Fibroblast of mammary gland (primary cell): ENCODE data around the gene ANKRD44.

Source experiments
- DNase-seq: peaks from one replicate; pipeline ENCODE4 v3.0.0-alpha.2; 2010; ENCODE audit warnings: low read depth
- H3K4me3 ChIP-seq: 2 replicates; pipeline ENCODE4 v1.5.1; 2011; ENCODE audit warnings: low read depth, mild to moderate bottlenecking, low read length, moderate library complexity; ENCODE audit not compliant: control insufficient read depth
- CTCF ChIP-seq: conservative IDR thresholded peaks from 2 replicates; pipeline ENCODE4 v1.5.1; 2011; ENCODE audit warnings: low read depth, low read length, inconsistent platforms; ENCODE audit not compliant: control insufficient read depth, insufficient read depth

ANKRD44 gene

DNA sequence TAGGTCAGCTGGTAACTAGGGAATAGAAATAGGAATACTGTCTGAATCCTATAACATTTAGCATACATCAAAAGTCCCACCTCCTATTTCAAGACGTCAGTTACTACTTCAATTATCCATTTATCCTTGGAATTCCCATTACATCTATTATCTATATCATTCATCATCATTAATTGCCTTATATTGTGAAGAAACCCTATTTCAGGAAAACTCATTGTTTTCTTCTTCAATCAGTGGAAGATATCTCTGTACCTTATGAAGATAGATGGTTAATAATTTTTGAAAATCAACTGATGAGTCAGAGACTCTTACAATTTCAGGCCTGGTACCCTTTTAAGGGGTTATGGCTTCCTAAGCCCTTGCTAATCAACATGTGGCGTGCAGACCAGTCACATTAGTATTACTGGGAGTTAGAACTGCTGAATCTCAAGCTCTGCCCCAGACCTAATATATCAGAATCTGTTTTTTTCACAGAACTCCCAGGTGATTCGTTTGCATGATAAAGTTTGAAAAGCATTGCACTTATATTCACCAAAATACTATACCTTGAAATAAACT is 314.7 kb downstream of the ANKRD44 start:
- DNase-seq, result no peak
- H3K4me3 ChIP-seq, result no peak overlapping the region
- no peak for TF ChIP-seq CTCF

GRCh38 chr2:196994764-196995163 is 315.8 kb downstream of the ANKRD44 start:
- TF ChIP-seq CTCF, result no peak
- no peak overlapping the region for H3K4me3 ChIP-seq
- DNase-seq, result no peak

DNA sequence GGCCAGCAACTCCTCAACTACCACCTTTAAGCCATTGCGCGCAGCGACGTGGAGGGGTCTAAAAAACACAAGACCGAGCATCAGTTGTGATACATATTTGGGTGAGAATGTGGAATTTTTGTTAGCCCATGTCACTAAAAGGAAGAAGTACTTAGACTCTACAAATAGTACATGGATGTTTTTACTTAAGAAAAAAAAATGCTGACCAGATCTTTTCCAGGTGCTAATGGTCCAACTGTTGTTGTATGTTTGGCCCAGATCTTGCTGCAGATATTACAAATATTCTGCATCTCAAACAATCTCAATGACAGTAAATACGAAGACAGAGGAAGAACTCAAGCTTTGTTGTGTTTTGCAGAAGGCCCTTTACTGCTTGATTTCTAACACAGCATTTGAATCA is 317.0 kb downstream of the ANKRD44 start:
- DNase-seq, result no peak
- TF ChIP-seq CTCF, result no peak
- H3K4me3 ChIP-seq, result no peak overlapping the region

DNA sequence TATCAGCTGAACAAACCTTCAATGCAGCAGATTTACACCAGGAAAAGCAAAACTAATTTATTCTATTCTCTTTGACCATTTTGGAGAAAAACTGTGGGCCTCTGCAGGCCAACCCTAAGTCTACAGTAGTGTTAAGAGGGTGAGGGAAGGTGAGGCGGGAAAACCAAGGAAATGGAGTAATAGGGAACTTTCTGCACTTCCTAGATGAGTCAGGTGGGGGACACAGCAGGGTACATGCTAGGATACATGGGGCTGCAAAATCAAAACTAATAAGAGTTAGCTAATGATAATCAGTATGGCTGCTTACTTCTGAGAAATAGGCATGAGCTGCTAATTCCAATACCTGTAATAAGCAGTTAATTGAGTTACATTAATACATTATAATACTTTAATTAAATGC is 318.1 kb downstream of the ANKRD44 start:
- no peak overlapping the region for H3K4me3 ChIP-seq
- DNase-seq, result no peak
- no peak for TF ChIP-seq CTCF

GRCh38 chr2:196990788-196991461 is 319.7 kb downstream of the ANKRD44 start:
- DNase-seq, result no peak
- TF ChIP-seq CTCF, result no peak
- H3K4me3 ChIP-seq, result no peak overlapping the region

DNA sequence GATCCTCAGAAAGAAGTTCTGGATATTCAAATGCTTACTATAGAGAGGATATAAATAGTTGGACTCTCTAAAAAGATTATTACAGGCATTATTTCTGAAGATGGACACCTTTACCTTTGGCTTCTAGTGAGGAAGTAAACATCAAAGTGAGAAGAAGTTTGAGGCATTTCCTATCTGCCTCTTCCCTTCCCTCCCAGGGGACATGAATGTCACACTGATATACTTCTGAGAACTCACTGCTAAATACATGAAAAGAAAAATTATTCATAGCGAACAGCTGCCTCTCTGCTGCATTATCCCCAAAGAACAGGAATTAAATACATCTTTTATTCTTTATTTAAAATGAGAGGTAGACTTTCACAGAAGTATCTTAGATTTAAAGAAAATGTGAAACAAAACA is 320.5 kb downstream of the ANKRD44 start:
- no peak for TF ChIP-seq CTCF
- no peak overlapping the region for H3K4me3 ChIP-seq
- no peak for DNase-seq
